Measurements from ENCODE around the gene STEAP4. TPM values are rescaled to one million over a fixed set of nuclear protein-coding genes. Genes with fewer than 3 reads are reported as not detected.

STEAP4 gene
- total RNA-seq, 2 donors from 2014 or later = 14.3 to 14.8 TPM

- intact Hi-C loops (cut with DNase I) = no loop called here
- no peak overlapping the region for H3K4me3 ChIP-seq
- no peak for ATAC-seq
- no peaks in the 10 kb centered on the region for H3K36me3 ChIP-seq (replicated peaks in 1 of 2; ENCODE audit: insufficient read depth in 1 of 2, low read depth in 2 of 2)
- H3K9me3 ChIP-seq = no peaks in the 10 kb centered on the region
- no peak for TF ChIP-seq CTCF (IDR thresholded peaks at IDR 0.05)
- no peak for TF ChIP-seq POLR2A (IDR thresholded peaks at IDR 0.05)
- WGBS, 2 donors = 82 to 100% methylated on average over 1 of the region's 1 CpG
- no peak overlapping the region for H3K27ac ChIP-seq
- peaks cover 3% of the 10 kb centered on the region for H3K4me1 ChIP-seq
- no peaks in the 10 kb centered on the region for H3K27me3 ChIP-seq
- DNase-seq = no peak
Observed at GRCh38 chr7:88316456-88316855, 9.8 kb upstream of the STEAP4 start.

- DNase-seq (no peak), ATAC-seq (no peak)
- H3K4me3 ChIP-seq = no peak overlapping the region
- TF ChIP-seq POLR2A (IDR thresholded peaks at IDR 0.05) = no peak
- no peak for TF ChIP-seq CTCF (IDR thresholded peaks at IDR 0.05)
- no peaks in the 10 kb centered on the region for H3K27me3 ChIP-seq
- H3K9me3 ChIP-seq = no peaks in the 10 kb centered on the region
- H3K36me3 ChIP-seq (replicated peaks in 1 of 2; ENCODE audit: insufficient read depth in 1 of 2, low read depth in 2 of 2) = no peaks in the 10 kb centered on the region
- H3K27ac ChIP-seq = no peak overlapping the region
- WGBS, 2 donors = 67 to 68% methylated on average over 2 of the region's 2 CpGs
- peaks cover 10% of the 10 kb centered on the region for H3K4me1 ChIP-seq
- intact Hi-C loops (cut with DNase I) = no loop called here
Observed at GRCh38 chr7:88315522-88315921, 8.8 kb upstream of the STEAP4 start.

GRCh38 chr7:88314061-88314491 lies 7.4 kb upstream of the STEAP4 start:
- TF ChIP-seq CTCF (IDR thresholded peaks at IDR 0.05) (no peak), POLR2A (IDR thresholded peaks at IDR 0.05) (no peak)
- no peak for DNase-seq
- no peaks in the 10 kb centered on the region for H3K9me3 ChIP-seq
- 29 to 35% methylated on average over 4 of the region's 4 CpGs for WGBS, 2 donors
- H3K27me3 ChIP-seq = no peaks in the 10 kb centered on the region
- intact Hi-C loops (cut with DNase I) = no loop called here
- H3K4me3 ChIP-seq = no peak overlapping the region
- H3K27ac ChIP-seq = peak overlapping the region in 1 of 4 donors; percentile 32
- H3K36me3 ChIP-seq (replicated peaks in 1 of 2; ENCODE audit: insufficient read depth in 1 of 2, low read depth in 2 of 2) = no peaks in the 10 kb centered on the region
- no peak for ATAC-seq
- H3K4me1 ChIP-seq = peaks cover 10% of the 10 kb centered on the region

- ATAC-seq (peak; percentile 59), DNase-seq (peak; percentile 23 to 61 (median 40))
- no peaks in the 10 kb centered on the region for H3K27me3 ChIP-seq
- H3K27ac ChIP-seq = peak overlapping the region in 2 of 4 donors; percentile 44 to 55
- no peaks in the 10 kb centered on the region for H3K36me3 ChIP-seq (replicated peaks in 1 of 2; ENCODE audit: insufficient read depth in 1 of 2, low read depth in 2 of 2)
- no peaks in the 10 kb centered on the region for H3K9me3 ChIP-seq
- peaks cover 11% of the 10 kb centered on the region for H3K4me1 ChIP-seq
- intact Hi-C loops (cut with DNase I) = no loop called here
- TF ChIP-seq POLR2A (IDR thresholded peaks at IDR 0.05) (no peak), CTCF (IDR thresholded peaks at IDR 0.05) (no peak)
- 50 to 60% methylated on average over 3 of the region's 3 CpGs for WGBS, 2 donors
- no peak overlapping the region for H3K4me3 ChIP-seq
Observed at GRCh38 chr7:88312061-88312663, 5.5 kb upstream of the STEAP4 start.

- intact Hi-C loops (cut with DNase I) = no loop called here
- TF ChIP-seq POLR2A (IDR thresholded peaks at IDR 0.05) (no peak), CTCF (IDR thresholded peaks at IDR 0.05) (no peak)
- Histone ChIP-seq H3K4me3 (no peak overlapping the region), H3K27ac (peak overlapping the region in 2 of 4 donors; percentile 44 to 55), H3K36me3 (replicated peaks in 1 of 2; ENCODE audit: insufficient read depth in 1 of 2, low read depth in 2 of 2) (no peaks in the 10 kb centered on the region), H3K4me1 (peaks cover 16% of the 10 kb centered on the region), H3K9me3 (no peaks in the 10 kb centered on the region), H3K27me3 (no peaks in the 10 kb centered on the region)
- 30 to 44% methylated on average over 1 of the region's 1 CpG for WGBS, 2 donors
- ATAC-seq (peak; percentile 32), DNase-seq (peak in 1 of 4 donors; percentile 23)
Observed at GRCh38 chr7:88311675-88312036, 5.0 kb upstream of the STEAP4 start.
